Subcutaneous adipose tissue (tissue), 4 donors: ENCODE data around the gene SOX18. TPM values are rescaled to one million over a fixed set of nuclear protein-coding genes. Genes with fewer than 3 reads are reported as not detected.

Source experiments
- total RNA-seq, 4 donors: library from RNA; depleted of rRNA; stranded (reverse); fragments of >200 nt; gene quantifications; one replicate each; pipeline ENCODE4 v1.1.0, GENCODE V29; 2016
- TF ChIP-seq, protein P1 (sequence below): fragments of 450-650 bp; IDR thresholded peaks from one replicate; pipeline ENCODE4 v1.5.1; 2016; ENCODE audit warnings: low read depth, mild to moderate bottlenecking, control low read depth, antibody characterized with exemption, moderate library complexity

SOX18 gene
- total RNA-seq, 4 donors from 2014 or later: 1.2 to 46.3 (median 7.1) TPM

DNA sequence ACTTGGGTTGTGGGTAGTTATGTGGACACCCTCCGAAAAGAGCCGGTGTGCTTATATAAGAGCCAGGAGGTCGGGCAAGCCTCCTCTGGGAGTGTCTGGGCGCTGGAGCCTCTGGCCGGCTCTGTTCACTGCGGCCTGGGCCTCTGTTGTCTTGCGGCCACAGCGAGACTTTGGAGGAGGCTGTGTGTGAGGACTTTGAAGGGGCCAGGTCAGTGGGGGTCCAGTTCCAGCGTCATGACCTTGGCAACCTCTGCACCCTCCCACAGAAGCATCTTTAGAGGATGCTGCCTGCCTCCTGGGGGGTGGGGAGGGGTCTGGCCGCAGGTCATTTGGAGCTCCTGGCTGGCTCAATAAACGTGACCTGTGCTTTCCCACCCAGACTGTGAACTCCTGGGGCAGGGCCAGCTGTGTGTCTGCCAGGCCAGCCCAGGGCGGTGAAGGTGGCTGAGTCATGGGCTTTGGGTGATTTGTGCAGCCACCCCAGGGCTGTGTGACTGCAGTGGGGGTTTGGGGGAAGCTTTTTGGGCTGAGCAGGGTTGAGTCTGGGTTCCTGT is 14.8 kb upstream of the SOX18 start:
- TF ChIP-seq, protein P1, sequence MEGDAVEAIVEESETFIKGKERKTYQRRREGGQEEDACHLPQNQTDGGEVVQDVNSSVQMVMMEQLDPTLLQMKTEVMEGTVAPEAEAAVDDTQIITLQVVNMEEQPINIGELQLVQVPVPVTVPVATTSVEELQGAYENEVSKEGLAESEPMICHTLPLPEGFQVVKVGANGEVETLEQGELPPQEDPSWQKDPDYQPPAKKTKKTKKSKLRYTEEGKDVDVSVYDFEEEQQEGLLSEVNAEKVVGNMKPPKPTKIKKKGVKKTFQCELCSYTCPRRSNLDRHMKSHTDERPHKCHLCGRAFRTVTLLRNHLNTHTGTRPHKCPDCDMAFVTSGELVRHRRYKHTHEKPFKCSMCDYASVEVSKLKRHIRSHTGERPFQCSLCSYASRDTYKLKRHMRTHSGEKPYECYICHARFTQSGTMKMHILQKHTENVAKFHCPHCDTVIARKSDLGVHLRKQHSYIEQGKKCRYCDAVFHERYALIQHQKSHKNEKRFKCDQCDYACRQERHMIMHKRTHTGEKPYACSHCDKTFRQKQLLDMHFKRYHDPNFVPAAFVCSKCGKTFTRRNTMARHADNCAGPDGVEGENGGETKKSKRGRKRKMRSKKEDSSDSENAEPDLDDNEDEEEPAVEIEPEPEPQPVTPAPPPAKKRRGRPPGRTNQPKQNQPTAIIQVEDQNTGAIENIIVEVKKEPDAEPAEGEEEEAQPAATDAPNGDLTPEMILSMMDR: no peak

DNA sequence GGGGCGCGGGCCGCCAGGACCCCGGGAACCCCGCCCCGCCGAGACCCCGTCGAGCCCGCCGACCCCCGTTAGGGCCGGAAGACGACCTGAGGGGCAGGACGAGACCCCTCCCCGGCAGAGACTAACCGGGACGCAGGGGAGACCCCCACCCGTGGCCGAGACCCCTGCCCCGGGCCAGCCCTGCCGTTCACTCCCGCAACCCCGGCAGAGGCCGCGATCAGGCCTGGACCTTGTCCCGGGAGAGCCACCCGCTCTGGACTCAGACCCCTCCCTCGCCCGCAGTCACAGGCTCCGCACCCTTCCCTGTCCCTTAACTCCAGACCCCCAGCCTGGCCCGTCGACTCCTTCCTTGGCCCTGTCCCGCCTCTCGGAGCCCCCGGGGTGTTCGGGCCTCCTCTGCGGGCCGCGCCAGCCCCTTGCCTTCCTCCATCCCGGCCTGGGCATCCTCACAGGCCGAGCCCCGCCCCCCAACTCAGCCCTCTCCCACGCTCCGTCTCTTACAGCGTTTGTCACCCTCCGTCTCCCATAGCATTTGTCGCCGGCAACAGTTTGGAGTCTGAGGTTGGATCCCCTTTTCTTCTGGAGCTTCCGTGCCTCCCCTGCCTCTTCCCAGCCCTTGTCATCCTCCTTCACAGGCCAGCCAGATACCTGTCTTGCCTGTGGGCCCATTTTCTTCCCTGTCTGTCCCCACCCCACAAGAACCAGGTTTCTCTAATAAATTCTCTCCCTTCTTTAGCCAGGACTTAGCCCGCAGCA is 14.1 kb upstream of the SOX18 start:
- TF ChIP-seq, protein P1: no peak

DNA sequence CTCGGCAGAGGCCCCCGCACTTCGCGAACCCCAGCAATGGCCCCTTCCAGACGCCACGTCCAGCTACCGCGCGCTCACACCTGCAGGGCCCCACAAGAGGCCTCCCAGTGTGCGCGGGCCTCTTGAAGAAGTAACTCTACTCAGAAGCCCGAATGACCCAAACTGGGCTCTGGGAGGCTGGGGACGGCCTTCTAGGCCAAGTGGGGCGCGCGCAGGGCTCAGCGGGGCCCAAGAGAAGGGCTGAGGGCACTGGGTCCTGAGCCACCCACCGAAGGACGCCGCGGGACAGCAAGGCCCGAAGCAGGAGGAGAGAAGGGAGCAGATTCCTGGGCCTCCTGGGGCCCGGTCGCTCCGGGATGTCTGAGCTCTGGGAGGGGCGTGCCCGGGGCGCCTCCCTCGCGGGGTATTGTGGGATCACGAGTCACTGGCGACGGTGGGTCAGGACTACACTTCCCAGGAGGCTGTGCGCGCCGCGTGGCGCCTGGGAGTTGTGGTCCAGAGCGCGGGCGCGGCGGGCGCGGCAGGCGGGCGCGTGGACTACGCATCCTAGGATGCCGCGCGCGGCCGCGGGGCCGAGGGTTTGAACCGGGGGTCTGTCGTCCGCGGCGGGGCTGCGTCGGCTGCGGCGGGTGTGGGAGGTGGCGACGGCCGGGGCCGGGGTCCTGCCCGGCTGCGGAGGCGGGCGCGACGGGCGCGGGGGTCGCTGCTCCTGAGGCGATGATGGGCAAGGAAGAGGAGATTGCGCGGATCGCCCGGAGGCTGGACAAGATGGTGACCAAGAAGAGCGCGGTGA is 13.4 kb upstream of the SOX18 start, which contains the start of gene TCEA2:
TCEA2 (plus strand) TSS at position 603 of the 793 bp plus-strand sequence; CDS start at position 718, 115 bp downstream.
- TF ChIP-seq, protein P1: no peak

DNA sequence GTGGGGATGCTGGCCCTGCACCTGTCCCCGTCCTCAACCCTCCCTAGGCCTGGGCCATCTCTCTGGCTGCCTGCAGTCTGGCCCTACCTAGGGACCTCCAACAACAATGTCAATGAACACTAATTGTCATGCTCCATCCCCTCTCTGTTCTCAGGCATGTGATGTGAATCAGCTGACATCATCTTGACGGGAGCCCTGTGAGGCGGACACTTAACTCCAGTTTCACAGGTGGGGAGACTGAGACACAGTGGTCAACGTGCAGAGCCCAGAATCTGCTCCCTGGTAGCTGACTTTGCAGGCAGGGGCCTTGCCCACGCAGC is 12.8 kb upstream of the SOX18 start:
- TF ChIP-seq, protein P1: no peak

DNA sequence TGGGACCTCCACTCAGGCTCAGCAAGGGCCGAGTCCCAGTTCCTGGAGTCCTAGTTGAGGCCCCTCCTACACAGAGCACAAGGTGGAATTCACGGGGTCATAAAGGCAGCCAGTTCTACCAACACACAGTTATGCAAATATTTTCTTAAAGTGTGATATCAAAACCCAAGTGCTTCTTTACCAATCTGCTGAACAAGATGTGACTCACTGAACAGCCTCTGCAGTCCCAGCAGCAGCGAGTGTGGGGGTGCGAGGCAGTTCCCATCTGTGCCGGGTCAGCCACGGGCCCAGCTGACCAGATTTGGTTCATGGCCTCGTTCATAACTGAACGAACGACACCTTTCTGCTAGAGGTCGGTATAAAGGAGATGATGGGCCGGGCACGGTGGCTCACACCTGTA is 9.1 kb upstream of the SOX18 start:
- TF ChIP-seq, protein P1: no peak

DNA sequence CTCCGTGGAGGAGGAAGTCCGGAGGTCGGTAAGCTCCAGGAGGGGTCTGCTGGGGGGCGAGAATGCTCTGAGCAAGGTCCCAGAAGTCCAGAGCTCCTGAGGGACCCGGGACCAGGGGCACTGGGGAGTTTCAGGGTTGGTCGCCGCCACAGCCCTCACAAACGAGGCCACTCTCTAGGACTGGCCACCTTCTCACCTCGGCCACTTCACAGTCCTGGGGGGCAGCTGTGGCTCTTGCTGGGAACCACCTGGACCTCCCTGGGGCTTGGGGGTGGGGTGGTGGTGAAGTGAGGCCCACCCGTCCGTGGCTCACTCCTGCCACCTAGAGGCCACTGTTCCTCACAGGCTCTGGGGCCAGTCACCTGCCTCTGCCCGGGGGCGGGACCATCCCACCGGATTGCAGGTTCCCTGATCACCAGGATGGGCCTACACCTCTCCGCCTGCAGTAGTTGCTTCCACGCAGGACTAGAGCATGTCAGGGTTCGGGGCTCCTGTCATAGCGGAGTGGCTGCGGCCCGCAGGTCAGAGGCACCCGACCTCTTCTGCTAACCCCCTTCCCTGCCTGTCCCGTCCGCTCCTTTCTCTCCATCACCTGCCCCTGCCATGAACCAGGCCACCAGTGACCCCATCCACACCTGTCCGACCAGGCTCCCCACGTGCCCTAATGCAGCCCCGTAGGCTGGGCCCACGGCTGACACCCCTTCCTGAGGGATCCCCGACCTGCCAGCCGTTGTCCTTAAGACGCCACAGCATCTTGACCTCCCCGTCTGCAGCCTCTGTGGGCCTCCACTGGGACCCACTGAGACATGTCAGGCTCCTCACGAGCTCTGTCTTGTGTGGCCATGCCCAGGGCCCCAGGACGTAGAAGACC is 8.4 kb upstream of the SOX18 start:
- TF ChIP-seq, protein P1: no peak
